Panc1 (cell line): ENCODE results near the gene SPATA7. TPM values are rescaled to one million over a fixed set of nuclear protein-coding genes. Genes with fewer than 3 reads are reported as not detected.

Experiments used
- ATAC-seq: fragments of 200-7000 bp; cut with Tn5 transposase; 2 replicates; pipeline ENCODE4 v1.9.1; 2020; ENCODE audit warnings: mild to moderate bottlenecking, moderate library complexity
- BruUV-seq: library from RNA; stranded (reverse); fragments of 400-500 nt; replicated peaks from 2 replicates; lab custom pipeline; 2021; lab: Mats Ljungman, UMichigan
- CTCF ChIA-PET: fragments of 300-600 bp; sonication (Branson Sonifier 250); formaldehyde crosslinking; loops from one replicate; lab custom pipeline; 2022; ENCODE audit warnings: antibody characterized with exemption; lab: Charles Lee
- POLR2A ChIA-PET: fragments of 300-600 bp; sonication (Branson Sonifier 250); formaldehyde crosslinking; loops from one replicate; lab custom pipeline; 2022; ENCODE audit warnings: antibody characterized with exemption; lab: Charles Lee
- DNase-seq: peaks from one replicate; pipeline ENCODE4 v3.0.0-alpha.2; 2010; ENCODE audit warnings: low read depth, low spot score
- H3K27ac ChIP-seq: 2 replicates; pipeline ENCODE4 v1.5.1; 2011; ENCODE audit warnings: mild to moderate bottlenecking, low read length, inconsistent platforms
- H3K27me3 ChIP-seq: fragments of 200-500 bp; sonication (Bioruptor generic); 2 replicates; pipeline ENCODE4 v1.6.0; 2014; ENCODE audit warnings: low read length, inconsistent platforms; ENCODE audit not compliant: control insufficient read depth, insufficient read depth
- H3K36me3 ChIP-seq: fragments of 200-500 bp; sonication (Bioruptor generic); 2 replicates; pipeline ENCODE4 v1.5.1; 2014; ENCODE audit warnings: inconsistent platforms, mild to moderate bottlenecking, low read length, moderate library complexity; ENCODE audit not compliant: control insufficient read depth, insufficient read depth
- H3K4me1 ChIP-seq: 2 replicates; pipeline ENCODE4 v1.5.1; 2011; ENCODE audit warnings: inconsistent platforms, mild to moderate bottlenecking, low read length, moderate library complexity; ENCODE audit not compliant: control insufficient read depth, insufficient read depth
- H3K4me3 ChIP-seq, 2 experiments: 2 replicates each; pipeline ENCODE4 v1.5.1; 2011 to 2012; ENCODE audit warnings: low read depth in 2 of 2, low read length in 2 of 2, mild to moderate bottlenecking in 2 of 2, inconsistent platforms in 1 of 2, moderate library complexity in 1 of 2
- H3K9me3 ChIP-seq: fragments of 200-500 bp; sonication (Bioruptor generic); 2 replicates; pipeline ENCODE4 v1.5.1; 2014; ENCODE audit warnings: low read depth, mild to moderate bottlenecking, inconsistent platforms, low read length, moderate library complexity; ENCODE audit not compliant: control insufficient read depth, insufficient read depth
- CTCF ChIP-seq: fragments of 450-650 bp; IDR thresholded peaks from 2 replicates; pipeline ENCODE4 v1.5.1; 2017; ENCODE audit warnings: mild to moderate bottlenecking
- POLR2AphosphoS5 ChIP-seq: IDR thresholded peaks from 2 replicates; pipeline ENCODE4 v1.6.1; 2012; ENCODE audit warnings: mild to moderate bottlenecking, low read depth, low read length, moderate library complexity
- REST ChIP-seq, 2 experiments: IDR thresholded peaks; 2 replicates each; pipeline ENCODE4 v1.6.1; 2011 to 2012; ENCODE audit warnings: low read depth in 2 of 2, control low read depth in 1 of 2, low read length in 1 of 2, mild to moderate bottlenecking in 1 of 2, moderate library complexity in 1 of 2; ENCODE audit not compliant: insufficient read depth in 1 of 2
- SIN3A ChIP-seq: IDR thresholded peaks from 2 replicates; pipeline ENCODE4 v1.6.1; 2012; ENCODE audit warnings: low read depth, mild to moderate bottlenecking, low read length, moderate library complexity, borderline replicate concordance; ENCODE audit not compliant: insufficient read depth
- TCF7L2 ChIP-seq: IDR thresholded peaks from 2 replicates; pipeline ENCODE4 v1.6.1; 2011; ENCODE audit warnings: mild to moderate bottlenecking, low read depth, low read length, inconsistent platforms
- in situ Hi-C: cut with HindIII; loops from 2 replicates; pipeline ENCODE4 v1.10.0; 2016; ENCODE audit warnings: low sequenced_read_pairs, low pct_unique_long_range_greater_than_20kb
- intact Hi-C: fragments of 100-400 bp; cut with micrococcal nuclease; formaldehyde crosslinking; loops from one replicate; pipeline ENCODE4 v1.10.0; 2022; ENCODE audit not compliant: unreplicated experiment
- total RNA-seq: library from RNA; stranded (reverse); gene quantifications from one replicate; pipeline ENCODE4 v1.2.1, GENCODE V29; 2021; ENCODE audit not compliant: unreplicated experiment

Gene SPATA7
- total RNA-seq, 1 experiment from 2014 or later: 4.0 TPM

GRCh38 chr14:88421286-88421685 is 35.8 kb downstream of the SPATA7 start:
- Histone ChIP-seq H3K4me3 (no peak overlapping the region), H3K36me3 (no peaks in the 10 kb centered on the region), H3K27ac (no peak overlapping the region), H3K9me3 (0 out of 2 replicates have a peak, but pooled peaks cover 4% of the 10 kb centered on the region), H3K4me1 (no peaks in the 10 kb centered on the region), H3K27me3 (no peaks in the 10 kb centered on the region)
- DNase-seq (no peak), ATAC-seq (no peak)
- ChIA-PET POLR2A (no interaction called here), CTCF (no interaction called here)
- TF ChIP-seq REST (IDR thresholded peaks at IDR 0.05; ENCODE audit: insufficient read depth in 1 of 2, low read depth in 2 of 2, low read length in 1 of 2) (no peak), POLR2AphosphoS5 (no peak), TCF7L2 (no peak), SIN3A (no peak), CTCF (no peak)
- no TSS peak for BruUV-seq
- intact Hi-C loops (no loop called here), in situ Hi-C loops (no loop called here)

GRCh38 chr14:88422047-88422446 is 36.6 kb downstream of the SPATA7 start:
- no peak overlapping the region for H3K4me3 ChIP-seq
- ATAC-seq: no peak
- in situ Hi-C loops (no loop called here), intact Hi-C loops (no loop called here)
- BruUV-seq: no TSS peak
- CTCF ChIA-PET: no interaction called here
- POLR2A ChIA-PET: no interaction called here
- no peak for DNase-seq
- no peaks in the 10 kb centered on the region for H3K4me1 ChIP-seq
- no peaks in the 10 kb centered on the region for H3K27me3 ChIP-seq
- no peak overlapping the region for H3K27ac ChIP-seq
- H3K9me3 ChIP-seq: no peaks in the 10 kb centered on the region
- no peak for TF ChIP-seq POLR2AphosphoS5
- H3K36me3 ChIP-seq: no peaks in the 10 kb centered on the region

- DNase-seq: peak; percentile 2
- CTCF ChIA-PET: no interaction called here
- in situ Hi-C loops: no loop called here
These were observed 37.6 kb downstream of the SPATA7 start for GRCh38 chr14:88422919-88423650.

More at GRCh38 chr14:88422919-88423650, 37.6 kb downstream of the SPATA7 start:
- H3K4me1 ChIP-seq: no peaks in the 10 kb centered on the region
- no TSS peak for BruUV-seq
- no peak overlapping the region for H3K4me3 ChIP-seq
- no peak for ATAC-seq
- TF ChIP-seq REST (IDR thresholded peaks at IDR 0.05; ENCODE audit: insufficient read depth in 1 of 2, low read depth in 2 of 2, low read length in 1 of 2) (no peak), SIN3A (no peak), TCF7L2 (no peak), POLR2AphosphoS5 (no peak), CTCF (no peak)
- no peaks in the 10 kb centered on the region for H3K9me3 ChIP-seq
- no peaks in the 10 kb centered on the region for H3K36me3 ChIP-seq
- intact Hi-C loops: no loop called here
- H3K27me3 ChIP-seq: no peaks in the 10 kb centered on the region
- POLR2A ChIA-PET: no interaction called here
- H3K27ac ChIP-seq: no peak overlapping the region
